HL-60 (cell line): Measurements from ENCODE around the gene MYO1D.

Source experiments
- DNase-seq, 2 experiments: peaks; one replicate each; pipeline ENCODE4 v3.0.0-alpha.2; 2010 to 2020; ENCODE audit warnings: low read depth in 1 of 2, low spot score in 1 of 2
- H3K27ac ChIP-seq: fragments of 250-450 bp; sonication (Bioruptor Pico); replicated peaks from 2 replicates; pipeline ENCODE4 v1.5.1; 2020; ENCODE audit warnings: mild to moderate bottlenecking, moderate library complexity
- H3K27me3 ChIP-seq: fragments of 250-450 bp; sonication (Bioruptor Pico); 2 replicates; pipeline ENCODE4 v1.5.1; 2021; ENCODE audit warnings: mild to moderate bottlenecking, moderate library complexity; ENCODE audit not compliant: insufficient read depth, poor library complexity, severe bottlenecking
- H3K4me3 ChIP-seq: replicated peaks from 2 replicates; pipeline ENCODE4 v1.5.1; 2011; ENCODE audit warnings: mild to moderate bottlenecking, control low read depth, low read length; ENCODE audit not compliant: insufficient read depth
- GABPA ChIP-seq: IDR thresholded peaks from 2 replicates; pipeline ENCODE4 v1.6.1; 2012; ENCODE audit warnings: low read depth
- POLR2AphosphoS5 ChIP-seq: IDR thresholded peaks from 2 replicates; pipeline ENCODE4 v1.6.1; 2012; ENCODE audit warnings: low read depth
- SPI1 ChIP-seq: IDR thresholded peaks from 2 replicates; pipeline ENCODE4 v1.6.1; 2012; ENCODE audit warnings: low read depth, mild to moderate bottlenecking, borderline replicate concordance
- TF ChIP-seq, protein P1 (sequence below): IDR thresholded peaks from one replicate; pipeline ENCODE4 v1.5.1; 2011; ENCODE audit warnings: low read length, control low read depth, inconsistent platforms; ENCODE audit not compliant: insufficient read depth
- TF ChIP-seq, protein P2 (sequence below): IDR thresholded peaks from 2 replicates; pipeline ENCODE4 v1.6.1; 2012; ENCODE audit warnings: low read depth; ENCODE audit not compliant: insufficient replicate concordance

The MYO1D gene

GRCh38 chr17:32461853-32462617 lies 414.9 kb downstream of the MYO1D start:
- Histone ChIP-seq H3K27me3 (no peaks in the 10 kb centered on the region), H3K27ac (no peak overlapping the region), H3K4me3 (no peak overlapping the region)
- peak; percentile 13 to 60 for DNase-seq
- TF ChIP-seq SPI1, result no peak
- TF ChIP-seq, protein P1, sequence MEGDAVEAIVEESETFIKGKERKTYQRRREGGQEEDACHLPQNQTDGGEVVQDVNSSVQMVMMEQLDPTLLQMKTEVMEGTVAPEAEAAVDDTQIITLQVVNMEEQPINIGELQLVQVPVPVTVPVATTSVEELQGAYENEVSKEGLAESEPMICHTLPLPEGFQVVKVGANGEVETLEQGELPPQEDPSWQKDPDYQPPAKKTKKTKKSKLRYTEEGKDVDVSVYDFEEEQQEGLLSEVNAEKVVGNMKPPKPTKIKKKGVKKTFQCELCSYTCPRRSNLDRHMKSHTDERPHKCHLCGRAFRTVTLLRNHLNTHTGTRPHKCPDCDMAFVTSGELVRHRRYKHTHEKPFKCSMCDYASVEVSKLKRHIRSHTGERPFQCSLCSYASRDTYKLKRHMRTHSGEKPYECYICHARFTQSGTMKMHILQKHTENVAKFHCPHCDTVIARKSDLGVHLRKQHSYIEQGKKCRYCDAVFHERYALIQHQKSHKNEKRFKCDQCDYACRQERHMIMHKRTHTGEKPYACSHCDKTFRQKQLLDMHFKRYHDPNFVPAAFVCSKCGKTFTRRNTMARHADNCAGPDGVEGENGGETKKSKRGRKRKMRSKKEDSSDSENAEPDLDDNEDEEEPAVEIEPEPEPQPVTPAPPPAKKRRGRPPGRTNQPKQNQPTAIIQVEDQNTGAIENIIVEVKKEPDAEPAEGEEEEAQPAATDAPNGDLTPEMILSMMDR, result peak; percentile 36

DNA sequence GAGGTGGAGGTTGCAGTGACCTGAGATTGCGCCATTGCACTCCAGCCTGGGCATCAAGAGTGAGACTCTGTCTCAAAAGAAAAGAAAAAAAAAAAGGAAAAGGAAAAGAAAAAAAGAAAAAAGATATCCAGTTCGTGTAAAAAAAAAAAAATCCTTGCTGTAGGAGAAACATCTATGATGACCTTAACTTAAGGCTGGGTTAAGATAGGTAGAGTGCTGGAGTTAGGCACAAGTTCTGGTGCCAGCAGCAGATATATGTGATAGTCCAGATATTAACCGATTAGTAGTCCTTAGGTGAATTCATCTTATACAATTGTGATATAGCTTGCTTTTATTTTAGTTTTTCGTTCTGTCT lies 415.4 kb downstream of the MYO1D start:
- Histone ChIP-seq H3K27me3 (no peaks in the 10 kb centered on the region), H3K4me3 (no peak overlapping the region), H3K27ac (no peak overlapping the region)
- TF ChIP-seq, protein P1, result no peak
- TF ChIP-seq SPI1, result no peak
- TF ChIP-seq GABPA, result no peak
- TF ChIP-seq POLR2AphosphoS5, result no peak
- TF ChIP-seq, protein P2, sequence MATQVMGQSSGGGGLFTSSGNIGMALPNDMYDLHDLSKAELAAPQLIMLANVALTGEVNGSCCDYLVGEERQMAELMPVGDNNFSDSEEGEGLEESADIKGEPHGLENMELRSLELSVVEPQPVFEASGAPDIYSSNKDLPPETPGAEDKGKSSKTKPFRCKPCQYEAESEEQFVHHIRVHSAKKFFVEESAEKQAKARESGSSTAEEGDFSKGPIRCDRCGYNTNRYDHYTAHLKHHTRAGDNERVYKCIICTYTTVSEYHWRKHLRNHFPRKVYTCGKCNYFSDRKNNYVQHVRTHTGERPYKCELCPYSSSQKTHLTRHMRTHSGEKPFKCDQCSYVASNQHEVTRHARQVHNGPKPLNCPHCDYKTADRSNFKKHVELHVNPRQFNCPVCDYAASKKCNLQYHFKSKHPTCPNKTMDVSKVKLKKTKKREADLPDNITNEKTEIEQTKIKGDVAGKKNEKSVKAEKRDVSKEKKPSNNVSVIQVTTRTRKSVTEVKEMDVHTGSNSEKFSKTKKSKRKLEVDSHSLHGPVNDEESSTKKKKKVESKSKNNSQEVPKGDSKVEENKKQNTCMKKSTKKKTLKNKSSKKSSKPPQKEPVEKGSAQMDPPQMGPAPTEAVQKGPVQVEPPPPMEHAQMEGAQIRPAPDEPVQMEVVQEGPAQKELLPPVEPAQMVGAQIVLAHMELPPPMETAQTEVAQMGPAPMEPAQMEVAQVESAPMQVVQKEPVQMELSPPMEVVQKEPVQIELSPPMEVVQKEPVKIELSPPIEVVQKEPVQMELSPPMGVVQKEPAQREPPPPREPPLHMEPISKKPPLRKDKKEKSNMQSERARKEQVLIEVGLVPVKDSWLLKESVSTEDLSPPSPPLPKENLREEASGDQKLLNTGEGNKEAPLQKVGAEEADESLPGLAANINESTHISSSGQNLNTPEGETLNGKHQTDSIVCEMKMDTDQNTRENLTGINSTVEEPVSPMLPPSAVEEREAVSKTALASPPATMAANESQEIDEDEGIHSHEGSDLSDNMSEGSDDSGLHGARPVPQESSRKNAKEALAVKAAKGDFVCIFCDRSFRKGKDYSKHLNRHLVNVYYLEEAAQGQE, result no peak
- DNase-seq, result no peak

DNA sequence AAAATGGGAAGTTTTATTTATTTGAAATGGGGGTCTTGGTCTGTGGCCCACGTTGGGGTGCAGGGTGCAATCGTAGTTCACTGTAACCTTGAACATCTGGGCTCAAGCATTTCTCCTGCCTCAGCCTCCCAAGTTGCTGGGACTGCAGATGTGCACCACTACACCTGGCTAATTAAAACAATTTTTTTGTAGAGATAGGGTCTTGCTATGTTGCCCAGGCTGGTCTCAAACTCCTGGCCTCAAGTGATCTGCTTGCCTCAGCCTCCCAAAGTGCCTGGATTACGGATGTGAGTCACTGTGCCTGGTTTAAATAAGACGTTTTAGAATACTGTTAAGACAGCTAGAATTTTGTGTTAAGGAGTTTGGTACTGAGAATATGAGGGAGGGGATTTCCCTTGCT lies 416.9 kb downstream of the MYO1D start:
- no peak for DNase-seq
- Histone ChIP-seq H3K27ac (no peak overlapping the region), H3K27me3 (no peaks in the 10 kb centered on the region), H3K4me3 (no peak overlapping the region)
- TF ChIP-seq, protein P1, result no peak
- TF ChIP-seq GABPA (no peak), POLR2AphosphoS5 (no peak), SPI1 (no peak)
- TF ChIP-seq, protein P2, result no peak

GRCh38 chr17:32458371-32458770 lies 418.6 kb downstream of the MYO1D start:
- TF ChIP-seq SPI1 (no peak), GABPA (no peak), POLR2AphosphoS5 (no peak)
- TF ChIP-seq, protein P2, result no peak
- TF ChIP-seq, protein P1, result no peak
- Histone ChIP-seq H3K27ac (no peak overlapping the region), H3K27me3 (no peaks in the 10 kb centered on the region), H3K4me3 (no peak overlapping the region)
- DNase-seq, result no peak
